HepG2 (cell line): ENCODE data around the gene NSD2. TPM values are rescaled to one million over a fixed set of nuclear protein-coding genes. Genes with fewer than 3 reads are reported as not detected.

Source experiments
- ERF ChIP-seq: IDR thresholded peaks from 2 replicates; pipeline ENCODE4 v1.6.1; 2018; ENCODE audit warnings: missing biosample characterization, missing genetic modification reagents
- GATAD2A ChIP-seq: IDR thresholded peaks from 2 replicates; pipeline ENCODE4 v1.6.1; 2016
- HDAC1 ChIP-seq: sonication (generic); formaldehyde crosslinking; IDR thresholded peaks from 2 replicates; pipeline ENCODE4 v1.5.1; 2020; ENCODE audit warnings: mild to moderate bottlenecking, missing genetic modification reagents
- JARID2 ChIP-seq: sonication (generic); formaldehyde crosslinking; IDR thresholded peaks from 2 replicates; pipeline ENCODE4 v1.8.1; 2023; ENCODE audit warnings: missing genetic modification reagents, inconsistent platforms; ENCODE audit not compliant: insufficient replicate concordance
- KDM1A ChIP-seq: IDR thresholded peaks from 2 replicates; pipeline ENCODE4 v1.6.1; 2016; ENCODE audit warnings: missing compliant biosample characterization
- KMT2A ChIP-seq: sonication (generic); formaldehyde crosslinking; IDR thresholded peaks from 2 replicates; pipeline ENCODE4 v1.4.0; 2020; ENCODE audit warnings: missing genetic modification reagents
- PHF5A ChIP-seq: IDR thresholded peaks from one replicate; pipeline ENCODE4 v1.6.1; 2018; ENCODE audit warnings: low read depth, missing genetic modification reagents; ENCODE audit not compliant: unreplicated experiment
- RNF2 ChIP-seq: fragments of 450-650 bp; conservative IDR thresholded peaks from 2 replicates; pipeline ENCODE4 v1.6.1; 2016; ENCODE audit warnings: low read depth
- SALL1 ChIP-seq: sonication (generic); formaldehyde crosslinking; IDR thresholded peaks from 2 replicates; pipeline ENCODE4 v1.8.0; 2022; ENCODE audit warnings: mild to moderate bottlenecking, missing genetic modification reagents
- SCMH1 ChIP-seq: sonication (generic); formaldehyde crosslinking; IDR thresholded peaks from 2 replicates; pipeline ENCODE4 v1.9.0; 2021; ENCODE audit warnings: missing genetic modification reagents, mild to moderate bottlenecking, borderline replicate concordance
- SMC3 ChIP-seq: IDR thresholded peaks from 2 replicates; pipeline ENCODE4 v1.6.1; 2011; ENCODE audit warnings: low read length, improper control_type of control experiment
- SOX13 ChIP-seq, 3 experiments: fragments of 450-650 bp in 1 of 3; sonication (generic) in 1 of 3; formaldehyde crosslinking in 1 of 3; IDR thresholded peaks in 2 of 3; conservative IDR thresholded peaks in 1 of 3; 2 replicates each; pipeline versions ENCODE4 v1.5.0 to v1.6.1; 2016 to 2020; ENCODE audit warnings: antibody characterized with exemption in 1 of 3, mild to moderate bottlenecking in 1 of 3, missing compliant biosample characterization in 1 of 3, missing genetic modification reagents in 1 of 3, moderate library complexity in 1 of 3
- THAP11 ChIP-seq: IDR thresholded peaks from 2 replicates; pipeline ENCODE4 v1.6.1; 2016; ENCODE audit warnings: missing biosample characterization, missing genetic modification reagents
- ZNF205 ChIP-seq: IDR thresholded peaks from 2 replicates; pipeline ENCODE4 v1.6.1; 2018; ENCODE audit warnings: missing biosample characterization, missing genetic modification reagents
- ZNF558 ChIP-seq: sonication (generic); formaldehyde crosslinking; IDR thresholded peaks from 2 replicates; pipeline ENCODE4 v1.9.0; 2022; ENCODE audit warnings: mild to moderate bottlenecking, missing genetic modification reagents, borderline replicate concordance
- ZNF569 ChIP-seq: sonication (generic); formaldehyde crosslinking; IDR thresholded peaks from 2 replicates; pipeline ENCODE4 v1.5.0; 2020; ENCODE audit warnings: mild to moderate bottlenecking, missing genetic modification reagents, moderate library complexity, borderline replicate concordance
- ZNF614 ChIP-seq: IDR thresholded peaks from 2 replicates; pipeline ENCODE4 v1.6.1; 2018; ENCODE audit warnings: missing biosample characterization, missing genetic modification reagents, inconsistent platforms, borderline replicate concordance
- ZNF768 ChIP-seq: sonication (generic); formaldehyde crosslinking; IDR thresholded peaks from 2 replicates; pipeline ENCODE4 v1.4.0; 2020; ENCODE audit warnings: missing genetic modification reagents
- ZSCAN25 ChIP-seq: sonication (generic); formaldehyde crosslinking; IDR thresholded peaks from 2 replicates; pipeline ENCODE4 v1.8.0; 2022; ENCODE audit warnings: mild to moderate bottlenecking, missing genetic modification reagents
- polyA plus RNA-seq, 8 experiments: library from polyadenylated mRNA; depleted of rRNA in 3 of 8; stranded (reverse) in 7 of 8; unstranded in 1 of 8; fragments of >200 nt; fragmentation: Illumina TruSeq in 4 of 8; extraction: Trizol in 4 of 8; gene quantifications; 2 replicates each; pipeline versions ENCODE4 v1.2.1 to v1.2.3, GENCODE V29; 2011 to 2016; ENCODE audit warnings: low read depth in 4 of 8, missing spikeins in 1 of 8, mixed read lengths in 1 of 8; ENCODE audit not compliant: insufficient read depth in 1 of 8
- total RNA-seq, 5 experiments: library from RNA; depleted of rRNA; stranded (reverse); fragments of >200 nt; fragmentation: Illumina TruSeq; extraction: Trizol; gene quantifications; 2 replicates each; pipeline ENCODE4 v1.2.3, GENCODE V29; 2016; ENCODE audit warnings: low read depth in 1 of 5
- TF ChIP-seq, protein P1 (sequence below): IDR thresholded peaks from 2 replicates; pipeline ENCODE4 v1.6.1; 2016; ENCODE audit warnings: low read depth, borderline replicate concordance
- TF ChIP-seq, protein P2 (sequence below): sonication (generic); formaldehyde crosslinking; IDR thresholded peaks from 2 replicates; pipeline ENCODE4 v1.5.1; 2020; ENCODE audit warnings: missing genetic modification reagents, mild to moderate bottlenecking, borderline replicate concordance
- TF ChIP-seq, protein P3 (sequence below): sonication (generic); formaldehyde crosslinking; IDR thresholded peaks from 2 replicates; pipeline ENCODE4 v1.4.0; 2020; ENCODE audit warnings: missing genetic modification reagents
- TF ChIP-seq, protein P4 (sequence below): sonication (generic); formaldehyde crosslinking; IDR thresholded peaks from 2 replicates; pipeline ENCODE4 v1.4.0; 2020; ENCODE audit warnings: low read depth, mild to moderate bottlenecking, missing genetic modification reagents

NSD2 gene
- total and polyA plus RNA-seq, 2 of the 13 experiments (the other 11 are each of a cell fraction or from before 2014, with no cell fraction given), result 22.0 to 65.9 TPM

DNA sequence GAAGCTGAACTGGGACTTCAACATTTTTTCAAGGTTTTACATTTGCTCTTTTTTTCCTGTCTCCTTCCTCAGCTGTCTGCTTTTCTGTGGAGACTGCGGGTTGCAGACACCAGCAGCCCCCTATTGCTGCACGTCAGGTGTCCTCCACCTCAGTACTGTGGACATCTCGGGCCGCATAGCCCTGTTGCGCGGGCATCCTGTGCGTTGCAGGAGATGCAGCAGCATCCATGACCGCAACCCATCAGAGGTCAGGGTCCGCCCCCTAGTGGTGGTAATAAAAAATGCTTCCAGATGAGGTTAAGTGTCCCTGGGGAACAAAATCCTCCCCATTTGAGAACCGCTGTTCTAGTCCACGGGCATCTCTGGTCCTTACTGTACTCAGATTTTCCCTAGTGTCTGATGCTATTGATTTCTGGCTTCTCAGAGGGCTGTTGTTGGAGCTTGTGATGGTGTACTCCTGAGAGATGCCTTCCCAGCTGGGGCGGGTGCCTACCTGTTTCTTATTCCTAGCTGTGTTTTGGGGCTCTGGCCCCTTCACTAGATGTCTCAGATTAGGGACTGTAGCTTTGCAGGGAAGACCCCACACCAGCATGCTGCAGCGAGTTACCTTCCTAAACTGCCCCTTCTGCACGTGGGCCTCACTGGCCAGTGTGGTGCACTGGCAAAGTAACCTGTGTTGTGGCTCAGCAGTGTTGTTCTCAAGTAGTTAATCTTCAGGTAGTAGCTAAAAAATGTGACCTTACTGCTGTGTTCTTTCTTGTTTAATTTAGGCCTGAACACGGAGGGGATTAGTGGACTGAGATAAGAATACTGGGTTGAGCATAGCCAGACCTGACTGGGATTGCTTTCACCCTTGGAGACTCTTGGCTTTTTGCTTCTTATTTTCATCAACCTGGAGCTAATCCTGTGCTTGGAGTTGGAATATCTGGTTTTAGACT lies 28.2 kb downstream of the NSD2 start (continued):
- TF ChIP-seq, protein P1, sequence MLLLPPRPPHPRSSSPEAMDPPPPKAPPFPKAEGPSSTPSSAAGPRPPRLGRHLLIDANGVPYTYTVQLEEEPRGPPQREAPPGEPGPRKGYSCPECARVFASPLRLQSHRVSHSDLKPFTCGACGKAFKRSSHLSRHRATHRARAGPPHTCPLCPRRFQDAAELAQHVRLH, result peak; percentile 52; the same call in 1 of the 2 replicates
- TF ChIP-seq THAP11 (CRISPR knock-in tag) (peak; percentile 60), GATAD2A (0 out of 2 replicates have a peak, but pooled peaks have one; percentile 14), ZNF768 (CRISPR knock-in tag) (peak; percentile 37; the same call in 1 of the 2 replicates), ZNF569 (CRISPR knock-in tag) (no peak), KDM1A (CRISPR knock-in tag) (peak; percentile 75), HDAC1 (CRISPR knock-in tag) (0 out of 2 replicates have a peak, but pooled peaks have one; percentile 30), PHF5A (CRISPR knock-in tag) (no peak), SOX13 (IDR thresholded peaks at IDR 0.05) (no peak), SOX13 (CRISPR knock-in tag; conservative IDR thresholded peaks at IDR 0.05 in 1 of 2, IDR thresholded peaks at IDR 0.05 in 1 of 2) (0 out of 4 replicates have a peak, but pooled peaks of 1 of the 2 experiments have one; percentile 11), SMC3 (peak; percentile 82), JARID2 (CRISPR knock-in tag) (peak; percentile 58), SALL1 (CRISPR knock-in tag) (peak; percentile 40; the same call in 1 of the 2 replicates), ZNF558 (CRISPR knock-in tag) (no peak), KMT2A (CRISPR knock-in tag) (peak; percentile 61; the same call in 1 of the 2 replicates), ZSCAN25 (CRISPR knock-in tag) (no peak), SCMH1 (CRISPR knock-in tag) (no peak), RNF2 (no peak), ERF (CRISPR knock-in tag) (0 out of 2 replicates have a peak, but pooled peaks have one; percentile 36), ZNF614 (CRISPR knock-in tag) (0 out of 2 replicates have a peak, but pooled peaks have one; percentile 17), ZNF205 (CRISPR knock-in tag) (no peak)
- TF ChIP-seq, protein P2, sequence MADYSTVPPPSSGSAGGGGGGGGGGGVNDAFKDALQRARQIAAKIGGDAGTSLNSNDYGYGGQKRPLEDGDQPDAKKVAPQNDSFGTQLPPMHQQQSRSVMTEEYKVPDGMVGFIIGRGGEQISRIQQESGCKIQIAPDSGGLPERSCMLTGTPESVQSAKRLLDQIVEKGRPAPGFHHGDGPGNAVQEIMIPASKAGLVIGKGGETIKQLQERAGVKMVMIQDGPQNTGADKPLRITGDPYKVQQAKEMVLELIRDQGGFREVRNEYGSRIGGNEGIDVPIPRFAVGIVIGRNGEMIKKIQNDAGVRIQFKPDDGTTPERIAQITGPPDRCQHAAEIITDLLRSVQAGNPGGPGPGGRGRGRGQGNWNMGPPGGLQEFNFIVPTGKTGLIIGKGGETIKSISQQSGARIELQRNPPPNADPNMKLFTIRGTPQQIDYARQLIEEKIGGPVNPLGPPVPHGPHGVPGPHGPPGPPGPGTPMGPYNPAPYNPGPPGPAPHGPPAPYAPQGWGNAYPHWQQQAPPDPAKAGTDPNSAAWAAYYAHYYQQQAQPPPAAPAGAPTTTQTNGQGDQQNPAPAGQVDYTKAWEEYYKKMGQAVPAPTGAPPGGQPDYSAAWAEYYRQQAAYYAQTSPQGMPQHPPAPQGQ (CRISPR knock-in tag), result no peak
- TF ChIP-seq, protein P3, sequence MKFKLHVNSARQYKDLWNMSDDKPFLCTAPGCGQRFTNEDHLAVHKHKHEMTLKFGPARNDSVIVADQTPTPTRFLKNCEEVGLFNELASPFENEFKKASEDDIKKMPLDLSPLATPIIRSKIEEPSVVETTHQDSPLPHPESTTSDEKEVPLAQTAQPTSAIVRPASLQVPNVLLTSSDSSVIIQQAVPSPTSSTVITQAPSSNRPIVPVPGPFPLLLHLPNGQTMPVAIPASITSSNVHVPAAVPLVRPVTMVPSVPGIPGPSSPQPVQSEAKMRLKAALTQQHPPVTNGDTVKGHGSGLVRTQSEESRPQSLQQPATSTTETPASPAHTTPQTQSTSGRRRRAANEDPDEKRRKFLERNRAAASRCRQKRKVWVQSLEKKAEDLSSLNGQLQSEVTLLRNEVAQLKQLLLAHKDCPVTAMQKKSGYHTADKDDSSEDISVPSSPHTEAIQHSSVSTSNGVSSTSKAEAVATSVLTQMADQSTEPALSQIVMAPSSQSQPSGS (CRISPR knock-in tag), result peak; percentile 38; the same call in 1 of the 2 replicates
- TF ChIP-seq, protein P4, sequence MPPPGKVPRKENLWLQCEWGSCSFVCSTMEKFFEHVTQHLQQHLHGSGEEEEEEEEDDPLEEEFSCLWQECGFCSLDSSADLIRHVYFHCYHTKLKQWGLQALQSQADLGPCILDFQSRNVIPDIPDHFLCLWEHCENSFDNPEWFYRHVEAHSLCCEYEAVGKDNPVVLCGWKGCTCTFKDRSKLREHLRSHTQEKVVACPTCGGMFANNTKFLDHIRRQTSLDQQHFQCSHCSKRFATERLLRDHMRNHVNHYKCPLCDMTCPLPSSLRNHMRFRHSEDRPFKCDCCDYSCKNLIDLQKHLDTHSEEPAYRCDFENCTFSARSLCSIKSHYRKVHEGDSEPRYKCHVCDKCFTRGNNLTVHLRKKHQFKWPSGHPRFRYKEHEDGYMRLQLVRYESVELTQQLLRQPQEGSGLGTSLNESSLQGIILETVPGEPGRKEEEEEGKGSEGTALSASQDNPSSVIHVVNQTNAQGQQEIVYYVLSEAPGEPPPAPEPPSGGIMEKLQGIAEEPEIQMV (CRISPR knock-in tag), result 0 out of 2 replicates have a peak, but pooled peaks have one; percentile 33
- TF ChIP-seq, all 625 proteins: peak for 56
